ENCODE data around the gene CLDN9. TPM values are rescaled to one million over a fixed set of nuclear protein-coding genes. Genes with fewer than 3 reads are reported as not detected.

Gene CLDN9
- total and polyA plus RNA-seq, 4 donors: 0.05 to 0.32 (median 0.25) TPM

DNA sequence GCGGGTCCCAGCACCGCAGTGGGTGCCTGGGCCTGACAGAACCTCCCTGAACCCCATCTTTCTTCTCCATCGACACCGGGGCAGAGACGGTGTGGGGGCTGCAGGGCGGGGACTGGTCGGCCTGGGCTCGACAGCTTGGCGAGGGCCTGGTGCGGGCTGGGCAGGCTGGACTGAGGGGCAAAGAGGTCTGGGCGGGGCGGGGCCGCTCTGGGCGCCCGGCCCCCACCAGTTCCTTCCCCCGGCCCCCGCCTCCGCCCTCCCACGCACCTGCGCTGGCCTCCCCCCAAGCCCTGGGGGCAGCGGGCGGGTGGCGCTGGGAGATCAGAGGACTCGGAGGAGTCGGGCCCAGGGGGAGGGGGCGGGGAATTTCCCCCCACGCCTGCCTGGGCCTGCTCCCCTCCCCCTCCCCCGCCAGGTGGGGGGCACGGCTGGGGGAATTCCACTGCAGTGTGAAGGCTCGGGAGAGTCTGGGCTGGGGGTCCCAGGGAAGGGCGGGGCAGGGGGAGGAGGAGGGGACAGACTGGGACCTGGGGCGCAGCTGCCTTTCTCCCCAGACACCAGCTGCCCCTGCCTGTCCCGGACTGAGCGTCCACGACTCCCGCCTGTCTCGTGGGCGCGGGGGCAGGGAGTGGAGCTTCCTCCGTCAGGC, 49.5 kb upstream of the CLDN9 start:
- TF ChIP-seq, protein P1, sequence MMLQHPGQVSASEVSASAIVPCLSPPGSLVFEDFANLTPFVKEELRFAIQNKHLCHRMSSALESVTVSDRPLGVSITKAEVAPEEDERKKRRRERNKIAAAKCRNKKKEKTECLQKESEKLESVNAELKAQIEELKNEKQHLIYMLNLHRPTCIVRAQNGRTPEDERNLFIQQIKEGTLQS (IDR thresholded peaks at IDR 0.05): no peak
- TF ChIP-seq YY1 (IDR thresholded peaks at IDR 0.05) (no peak), EGR1 (IDR thresholded peaks at IDR 0.05; ENCODE audit: low read depth in 2 of 2) (no peak), SP1 (IDR thresholded peaks at IDR 0.05) (no peak), JUND (IDR thresholded peaks at IDR 0.05) (no peak), FOXA2 (IDR thresholded peaks at IDR 0.05) (no peak), HNF4A (conservative IDR thresholded peaks at IDR 0.05) (no peak)
- DNase-seq (ENCODE audit: low spot score): no peak
- peaks cover 3 to 22% (median 17%) of the 10 kb centered on the region in 4 donors for H3K4me1 ChIP-seq (ENCODE audit: control insufficient read depth in 4 of 4, insufficient read depth in 4 of 4, low read length in 3 of 4)
- no peaks in the 10 kb centered on the region for H3K9me3 ChIP-seq (ENCODE audit: control insufficient read depth in 4 of 4, low read length in 3 of 4)
- no peaks in the 10 kb centered on the region for H3K36me3 ChIP-seq (ENCODE audit: control insufficient read depth in 4 of 4, insufficient read depth in 3 of 4, low read depth in 1 of 4, low read length in 3 of 4)
- peak overlapping the region in 1 of 3 donors; percentile 13 for H3K4me3 ChIP-seq (ENCODE audit: low read depth in 1 of 3, low read length in 3 of 3)
- peaks cover 0 to 14% (median 4%) of the 10 kb centered on the region in 4 donors for H3K27me3 ChIP-seq (ENCODE audit: control insufficient read depth in 4 of 4, insufficient read depth in 4 of 4, low read length in 3 of 4)
- WGBS: 2% methylated on average over 40 of the region's 40 CpGs
- H3K9ac ChIP-seq (ENCODE audit: low read depth in 1 of 2, low read length in 2 of 2): no peak overlapping the region
- no peak overlapping the region for H3K27ac ChIP-seq (ENCODE audit: low read depth in 1 of 2, low read length in 2 of 2)

DNA sequence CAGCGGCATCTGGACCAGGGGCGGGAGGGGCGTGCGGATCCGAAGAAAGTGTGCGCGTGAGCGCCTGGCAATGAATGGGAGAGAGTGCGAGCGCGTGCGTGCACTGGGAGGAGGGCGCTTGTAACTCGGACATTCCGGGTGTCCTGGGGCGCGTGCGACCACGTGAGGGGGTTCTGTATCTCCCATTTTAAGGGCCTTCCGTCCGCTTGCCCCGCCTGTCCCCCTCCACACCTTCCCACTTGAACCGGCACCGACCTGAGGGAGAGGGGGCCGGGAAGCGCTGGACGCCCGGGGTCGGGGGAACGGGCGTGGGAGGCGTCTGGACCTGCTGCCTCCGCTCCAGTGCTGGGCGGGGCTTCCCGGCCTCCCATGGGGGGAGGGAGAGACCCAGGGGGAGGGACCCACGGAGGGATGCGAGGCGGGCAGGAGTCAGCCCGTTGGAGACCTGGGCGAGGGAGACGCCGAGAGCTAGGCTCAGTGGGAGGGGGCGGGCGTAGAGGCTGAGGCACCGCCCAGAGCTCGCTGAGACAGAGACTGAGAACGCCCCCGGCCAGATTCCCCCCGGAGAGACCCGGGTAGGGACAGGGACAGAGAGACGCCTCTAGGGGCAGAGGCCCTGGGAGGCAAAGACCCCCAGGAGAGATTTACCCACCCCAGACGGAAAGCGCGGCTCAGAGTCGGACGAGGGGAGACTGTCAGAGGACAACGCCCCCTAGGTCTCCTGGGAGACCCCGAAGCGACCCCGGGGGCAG, 48.8 kb upstream of the CLDN9 start, which contains the start of gene KREMEN2:
Gene KREMEN2, plus strand, starts transcription at position 553 of the 752 bp plus-strand sequence. CDS start 246 bp downstream, outside the sequence.
- no peak within 1 kb of the TSS for H3K9ac ChIP-seq (ENCODE audit: low read depth in 1 of 2, low read length in 2 of 2)
- TF ChIP-seq GABPA (IDR thresholded peaks at IDR 0.05 in 1 of 2, conservative IDR thresholded peaks at IDR 0.05 in 1 of 2): no peak
- no peak for TF ChIP-seq RAD21 (IDR thresholded peaks at IDR 0.05)
- no peak for TF ChIP-seq FOXA1 (IDR thresholded peaks at IDR 0.05)
- TF ChIP-seq, protein P2, sequence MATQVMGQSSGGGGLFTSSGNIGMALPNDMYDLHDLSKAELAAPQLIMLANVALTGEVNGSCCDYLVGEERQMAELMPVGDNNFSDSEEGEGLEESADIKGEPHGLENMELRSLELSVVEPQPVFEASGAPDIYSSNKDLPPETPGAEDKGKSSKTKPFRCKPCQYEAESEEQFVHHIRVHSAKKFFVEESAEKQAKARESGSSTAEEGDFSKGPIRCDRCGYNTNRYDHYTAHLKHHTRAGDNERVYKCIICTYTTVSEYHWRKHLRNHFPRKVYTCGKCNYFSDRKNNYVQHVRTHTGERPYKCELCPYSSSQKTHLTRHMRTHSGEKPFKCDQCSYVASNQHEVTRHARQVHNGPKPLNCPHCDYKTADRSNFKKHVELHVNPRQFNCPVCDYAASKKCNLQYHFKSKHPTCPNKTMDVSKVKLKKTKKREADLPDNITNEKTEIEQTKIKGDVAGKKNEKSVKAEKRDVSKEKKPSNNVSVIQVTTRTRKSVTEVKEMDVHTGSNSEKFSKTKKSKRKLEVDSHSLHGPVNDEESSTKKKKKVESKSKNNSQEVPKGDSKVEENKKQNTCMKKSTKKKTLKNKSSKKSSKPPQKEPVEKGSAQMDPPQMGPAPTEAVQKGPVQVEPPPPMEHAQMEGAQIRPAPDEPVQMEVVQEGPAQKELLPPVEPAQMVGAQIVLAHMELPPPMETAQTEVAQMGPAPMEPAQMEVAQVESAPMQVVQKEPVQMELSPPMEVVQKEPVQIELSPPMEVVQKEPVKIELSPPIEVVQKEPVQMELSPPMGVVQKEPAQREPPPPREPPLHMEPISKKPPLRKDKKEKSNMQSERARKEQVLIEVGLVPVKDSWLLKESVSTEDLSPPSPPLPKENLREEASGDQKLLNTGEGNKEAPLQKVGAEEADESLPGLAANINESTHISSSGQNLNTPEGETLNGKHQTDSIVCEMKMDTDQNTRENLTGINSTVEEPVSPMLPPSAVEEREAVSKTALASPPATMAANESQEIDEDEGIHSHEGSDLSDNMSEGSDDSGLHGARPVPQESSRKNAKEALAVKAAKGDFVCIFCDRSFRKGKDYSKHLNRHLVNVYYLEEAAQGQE (IDR thresholded peaks at IDR 0.05): no peak
- TF ChIP-seq YY1 (IDR thresholded peaks at IDR 0.05): no peak
- no peak for TF ChIP-seq SP1 (IDR thresholded peaks at IDR 0.05)
- TF ChIP-seq HNF4G (IDR thresholded peaks at IDR 0.05): no peak
- TF ChIP-seq EGR1 (IDR thresholded peaks at IDR 0.05; ENCODE audit: low read depth in 2 of 2): no peak
- TF ChIP-seq, protein P3, sequence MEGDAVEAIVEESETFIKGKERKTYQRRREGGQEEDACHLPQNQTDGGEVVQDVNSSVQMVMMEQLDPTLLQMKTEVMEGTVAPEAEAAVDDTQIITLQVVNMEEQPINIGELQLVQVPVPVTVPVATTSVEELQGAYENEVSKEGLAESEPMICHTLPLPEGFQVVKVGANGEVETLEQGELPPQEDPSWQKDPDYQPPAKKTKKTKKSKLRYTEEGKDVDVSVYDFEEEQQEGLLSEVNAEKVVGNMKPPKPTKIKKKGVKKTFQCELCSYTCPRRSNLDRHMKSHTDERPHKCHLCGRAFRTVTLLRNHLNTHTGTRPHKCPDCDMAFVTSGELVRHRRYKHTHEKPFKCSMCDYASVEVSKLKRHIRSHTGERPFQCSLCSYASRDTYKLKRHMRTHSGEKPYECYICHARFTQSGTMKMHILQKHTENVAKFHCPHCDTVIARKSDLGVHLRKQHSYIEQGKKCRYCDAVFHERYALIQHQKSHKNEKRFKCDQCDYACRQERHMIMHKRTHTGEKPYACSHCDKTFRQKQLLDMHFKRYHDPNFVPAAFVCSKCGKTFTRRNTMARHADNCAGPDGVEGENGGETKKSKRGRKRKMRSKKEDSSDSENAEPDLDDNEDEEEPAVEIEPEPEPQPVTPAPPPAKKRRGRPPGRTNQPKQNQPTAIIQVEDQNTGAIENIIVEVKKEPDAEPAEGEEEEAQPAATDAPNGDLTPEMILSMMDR (IDR thresholded peaks at IDR 0.05; ENCODE audit: low read depth, low read length, missing input control): no peak
- TF ChIP-seq, protein P4, sequence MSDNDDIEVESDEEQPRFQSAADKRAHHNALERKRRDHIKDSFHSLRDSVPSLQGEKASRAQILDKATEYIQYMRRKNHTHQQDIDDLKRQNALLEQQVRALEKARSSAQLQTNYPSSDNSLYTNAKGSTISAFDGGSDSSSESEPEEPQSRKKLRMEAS (IDR thresholded peaks at IDR 0.05): no peak
- TF ChIP-seq TAF1 (conservative IDR thresholded peaks at IDR 0.05): no peak
- TF ChIP-seq NR2F2 (IDR thresholded peaks at IDR 0.05): no peak
- no peak for TF ChIP-seq HNF4A (conservative IDR thresholded peaks at IDR 0.05)
- H3K36me3 ChIP-seq (ENCODE audit: control insufficient read depth in 4 of 4, insufficient read depth in 3 of 4, low read depth in 1 of 4, low read length in 3 of 4): no peaks in the 10 kb centered on the region
- no peaks in the 10 kb centered on the region for H3K9me3 ChIP-seq (ENCODE audit: control insufficient read depth in 4 of 4, low read length in 3 of 4)
- peaks cover 7 to 27% (median 23%) of the 10 kb centered on the region in 4 donors for H3K4me1 ChIP-seq (ENCODE audit: control insufficient read depth in 4 of 4, insufficient read depth in 4 of 4, low read length in 3 of 4)
- H3K27ac ChIP-seq (ENCODE audit: low read depth in 1 of 2, low read length in 2 of 2): no peak within 1 kb of the TSS
- DNase-seq (ENCODE audit: low spot score): no peak
- peak within 1 kb of the TSS in 1 of 3 donors; percentile 18 for H3K4me3 ChIP-seq (ENCODE audit: low read depth in 1 of 3, low read length in 3 of 3)
- WGBS: 2% methylated on average over 60 of the region's 60 CpGs
- H3K27me3 ChIP-seq (ENCODE audit: control insufficient read depth in 4 of 4, insufficient read depth in 4 of 4, low read length in 3 of 4): peaks cover 0 to 14% (median 5%) of the 10 kb centered on the region in 4 donors

All from liver (tissue), 9 donors.